Effector CD4-positive, alpha-beta T cell (primary cell): ENCODE measurements around the gene TMEM39A.

Experiments used
- DNase-seq: peaks from one replicate; pipeline ENCODE4 v3.0.0-alpha.2; 2020

The TMEM39A gene

DNA sequence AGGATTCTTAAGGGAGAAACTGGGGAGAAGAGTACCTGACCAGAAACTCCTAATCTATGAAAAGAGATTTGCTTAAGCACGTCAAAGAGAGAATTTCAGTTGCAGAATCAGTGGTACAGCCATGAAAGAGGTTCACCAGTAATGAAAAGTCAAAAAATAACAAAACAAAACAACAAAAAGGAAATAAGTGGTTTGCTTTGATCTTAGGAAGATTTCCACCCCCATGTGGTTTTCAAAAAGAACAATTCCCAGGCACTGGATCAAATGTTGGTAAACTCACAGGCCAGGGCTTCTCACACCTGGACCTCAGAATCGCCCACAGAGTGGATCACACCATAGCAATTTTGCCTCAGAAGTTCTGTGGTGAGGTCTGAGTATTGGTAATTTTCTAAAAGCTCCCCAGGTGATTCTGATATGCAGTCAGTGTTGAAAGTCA, 67.5 kb downstream of the TMEM39A start:
- no peak for DNase-seq

DNA sequence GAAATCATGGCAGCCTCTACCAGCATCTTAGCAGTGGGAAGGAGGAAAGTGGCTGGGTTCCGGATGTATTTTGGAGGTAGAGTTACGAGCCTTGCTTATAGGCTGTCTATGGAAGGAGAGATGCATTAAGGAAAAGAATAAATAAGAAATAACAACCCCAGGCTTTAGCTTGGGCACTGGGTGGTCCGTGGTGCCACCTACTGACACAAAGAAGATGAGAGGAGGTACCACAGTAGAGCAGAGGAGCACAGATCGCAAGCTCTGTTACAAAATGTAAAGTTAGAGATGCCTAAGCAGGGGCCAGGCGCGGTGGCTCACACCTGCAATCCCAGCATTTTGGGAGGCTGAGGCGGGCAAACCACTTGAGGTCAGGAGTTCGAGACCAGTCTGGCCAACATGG, 74.8 kb downstream of the TMEM39A start:
- DNase-seq = no peak

DNA sequence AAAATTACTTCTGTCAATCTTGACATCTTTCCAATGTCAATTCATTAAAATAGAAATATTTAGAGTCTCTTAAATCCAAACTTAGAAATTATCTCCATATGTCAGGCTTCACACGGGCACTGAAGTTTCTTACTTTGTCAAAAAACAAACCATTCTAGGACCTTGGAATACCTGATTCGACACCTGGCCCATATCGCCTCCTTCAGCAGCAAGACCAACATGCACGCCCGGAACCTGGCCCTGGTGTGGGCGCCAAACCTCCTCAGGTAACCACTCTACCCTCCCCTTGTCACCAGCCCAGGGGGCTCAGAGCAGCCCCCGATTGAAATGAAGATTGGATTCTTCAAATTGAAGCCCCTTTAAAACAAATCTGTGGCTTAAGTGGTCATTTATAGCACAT, 81.3 kb downstream of the TMEM39A start:
- no peak for DNase-seq

DNA sequence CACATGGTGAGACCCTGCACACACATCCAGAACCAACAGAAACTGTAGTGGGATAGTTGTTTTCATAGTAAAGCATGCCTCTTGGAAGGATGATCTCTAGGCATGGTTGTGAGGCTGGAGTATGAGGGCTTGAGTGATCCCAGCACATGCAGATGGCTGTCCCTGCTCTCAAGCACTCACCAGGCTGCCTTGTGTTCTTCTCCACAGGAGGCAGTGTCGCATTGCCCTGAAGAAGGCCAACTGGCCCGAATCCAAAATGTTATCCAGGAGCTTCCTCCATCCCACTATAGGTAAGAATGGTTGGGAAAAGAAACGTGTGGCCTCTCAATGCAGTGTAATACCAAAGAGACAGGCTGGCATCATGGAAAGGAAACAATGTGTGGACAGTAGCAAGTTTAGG, 82.7 kb downstream of the TMEM39A start:
- DNase-seq = no peak
